ENCODE results near the gene KIF3B. TPM values are rescaled to one million over a fixed set of nuclear protein-coding genes. Genes with fewer than 3 reads are reported as not detected.
"Not testable (repeated sequence)": the region's sequence is repeated elsewhere in the genome, so short reads cannot be mapped to it uniquely, and the experiment has no call there.

KIF3B gene
- total and polyA plus RNA-seq, 2 of the 13 experiments (the other 11 are each of a cell fraction or from before 2014, with no cell fraction given) = 23.6 to 28.8 TPM

DNA sequence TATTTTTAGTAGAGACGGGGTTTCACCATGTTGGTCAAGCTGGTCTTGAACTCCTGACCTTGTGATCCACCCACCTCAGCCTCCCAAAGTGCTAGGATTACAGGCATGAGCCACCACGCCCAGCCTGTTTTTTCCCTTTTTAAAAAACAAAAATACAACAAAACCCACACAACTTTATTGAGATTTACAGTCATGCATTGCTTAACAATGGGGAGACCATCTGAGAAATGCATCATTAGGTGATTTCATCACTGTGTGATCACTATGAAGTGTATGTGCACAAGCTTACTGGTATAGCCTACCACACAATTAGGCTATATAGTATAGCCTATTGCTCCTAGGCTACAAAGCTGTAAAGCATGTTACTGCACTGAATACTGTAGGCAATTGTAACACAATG is 63.6 kb downstream of the KIF3B start:
- H3K9me3 ChIP-seq (ENCODE audit: low read length); H3K4me3 ChIP-seq (replicated peaks in 1 of 3; ENCODE audit: insufficient read depth in 1 of 3, low read depth in 2 of 3, low read length in 3 of 3); H4K20me1 ChIP-seq (ENCODE audit: insufficient read depth, low read length); FAIRE-seq; H3K79me2 ChIP-seq (ENCODE audit: insufficient read depth, low read length); H3K27me3 ChIP-seq (ENCODE audit: control insufficient read depth in 1 of 2, insufficient read depth in 2 of 2, low read length in 2 of 2); intact Hi-C loops (cut with micrococcal nuclease; ENCODE audit: unreplicated experiment); CTCF ChIA-PET (ENCODE audit: low intra/inter-chr PET ratio, low total read pairs); H3K36me3 ChIP-seq (replicated peaks in 1 of 2; ENCODE audit: control insufficient read depth in 1 of 2, insufficient read depth in 2 of 2, low read length in 2 of 2); H2AFZ ChIP-seq (ENCODE audit: low read length); BruUV-seq (replicated peaks); H3K9ac ChIP-seq (ENCODE audit: insufficient read depth, low read depth, low read length); ATAC-seq; in situ Hi-C loops (cut with HindIII; ENCODE audit: extremely low pct_ligation_motif_present, low pct_unique_long_range_greater_than_20kb); H3K27ac ChIP-seq (ENCODE audit: extremely low read length, insufficient read depth, low read length); DNase-seq (ENCODE audit: low spot score); H3K4me2 ChIP-seq (ENCODE audit: low read depth, low read length): not testable (repeated sequence)
- POLR2A ChIA-PET = interaction anchor here (1.5 to 5.0 kb wide), 2 partner anchors 17 to 52 kb away, joined by 3 to 36 read pairs; partner anchors contain the start of gene ASXL1
- TF ChIP-seq, protein P1, sequence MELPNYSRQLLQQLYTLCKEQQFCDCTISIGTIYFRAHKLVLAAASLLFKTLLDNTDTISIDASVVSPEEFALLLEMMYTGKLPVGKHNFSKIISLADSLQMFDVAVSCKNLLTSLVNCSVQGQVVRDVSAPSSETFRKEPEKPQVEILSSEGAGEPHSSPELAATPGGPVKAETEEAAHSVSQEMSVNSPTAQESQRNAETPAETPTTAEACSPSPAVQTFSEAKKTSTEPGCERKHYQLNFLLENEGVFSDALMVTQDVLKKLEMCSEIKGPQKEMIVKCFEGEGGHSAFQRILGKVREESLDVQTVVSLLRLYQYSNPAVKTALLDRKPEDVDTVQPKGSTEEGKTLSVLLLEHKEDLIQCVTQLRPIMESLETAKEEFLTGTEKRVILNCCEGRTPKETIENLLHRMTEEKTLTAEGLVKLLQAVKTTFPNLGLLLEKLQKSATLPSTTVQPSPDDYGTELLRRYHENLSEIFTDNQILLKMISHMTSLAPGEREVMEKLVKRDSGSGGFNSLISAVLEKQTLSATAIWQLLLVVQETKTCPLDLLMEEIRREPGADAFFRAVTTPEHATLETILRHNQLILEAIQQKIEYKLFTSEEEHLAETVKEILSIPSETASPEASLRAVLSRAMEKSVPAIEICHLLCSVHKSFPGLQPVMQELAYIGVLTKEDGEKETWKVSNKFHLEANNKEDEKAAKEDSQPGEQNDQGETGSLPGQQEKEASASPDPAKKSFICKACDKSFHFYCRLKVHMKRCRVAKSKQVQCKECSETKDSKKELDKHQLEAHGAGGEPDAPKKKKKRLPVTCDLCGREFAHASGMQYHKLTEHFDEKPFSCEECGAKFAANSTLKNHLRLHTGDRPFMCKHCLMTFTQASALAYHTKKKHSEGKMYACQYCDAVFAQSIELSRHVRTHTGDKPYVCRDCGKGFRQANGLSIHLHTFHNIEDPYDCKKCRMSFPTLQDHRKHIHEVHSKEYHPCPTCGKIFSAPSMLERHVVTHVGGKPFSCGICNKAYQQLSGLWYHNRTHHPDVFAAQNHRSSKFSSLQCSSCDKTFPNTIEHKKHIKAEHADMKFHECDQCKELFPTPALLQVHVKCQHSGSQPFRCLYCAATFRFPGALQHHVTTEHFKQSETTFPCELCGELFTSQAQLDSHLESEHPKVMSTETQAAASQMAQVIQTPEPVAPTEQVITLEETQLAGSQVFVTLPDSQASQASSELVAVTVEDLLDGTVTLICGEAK (IDR thresholded peaks at IDR 0.05) = peak; percentile 35; the same call in 1 of the 2 replicates
- TF ChIP-seq, protein P1 (CRISPR knock-in tag; IDR thresholded peaks at IDR 0.05) = 0 out of 2 replicates have a peak, but pooled peaks have one; percentile 43
- TF ChIP-seq CEBPB (IDR thresholded peaks at IDR 0.05; ENCODE audit: borderline replicate concordance, low read depth, low read length) = 0 out of 2 replicates have a peak, but pooled peaks have one; percentile 35
- peaks cover 58% of the 10 kb centered on the region for H3K4me1 ChIP-seq (ENCODE audit: insufficient read depth, low read length)
- 87% methylated on average over 2 of the region's 2 CpGs for WGBS (ENCODE audit: low lambda C conversion rate)
